AG08396 (cell line): ENCODE results near the gene MUS81.
"Not testable (repeated sequence)": the region's sequence is repeated elsewhere in the genome, so short reads cannot be mapped to it uniquely, and the experiment has no call there.

Experiments
- DNase-seq: peaks from one replicate; pipeline ENCODE4 v3.0.0; 2012; ENCODE audit warnings: low spot score, mixed read lengths

MUS81 gene

GRCh38 chr11:65860278-65861164 lies at the start of gene MUS81:
TSS of gene MUS81 (plus strand) at chr11:65860433. CDS start at chr11:65860754, 321 bp downstream.
- peak; percentile 92 for DNase-seq

GRCh38 chr11:65811764-65812475 lies 48.3 kb upstream of the MUS81 start:
- no peak for DNase-seq

GRCh38 chr11:65814131-65814985 lies 45.9 kb upstream of the MUS81 start:
- DNase-seq, result no peak

- no peak for DNase-seq
These were observed 45.2 kb upstream of the MUS81 start for GRCh38 chr11:65814986-65815565.

- no peak for DNase-seq
These were observed 43.5 kb upstream of the MUS81 start for GRCh38 chr11:65816696-65817095.

- no peak for DNase-seq
These were observed 42.9 kb upstream of the MUS81 start for GRCh38 chr11:65817312-65817834.

- peak; percentile 97 for DNase-seq
These were observed 42.2 kb upstream of the MUS81 start for GRCh38 chr11:65817835-65818680.

- no peak for DNase-seq
These were observed 39.1 kb upstream of the MUS81 start for GRCh38 chr11:65821107-65821506.

GRCh38 chr11:65822776-65823528 lies 37.3 kb upstream of the MUS81 start:
- no peak for DNase-seq

GRCh38 chr11:65826984-65827735 lies 33.1 kb upstream of the MUS81 start:
- no peak for DNase-seq

- DNase-seq, result no peak
These were observed 30.8 kb upstream of the MUS81 start for GRCh38 chr11:65829459-65829858.

GRCh38 chr11:65832231-65832630 lies 28.0 kb upstream of the MUS81 start:
- not testable (repeated sequence) for DNase-seq

GRCh38 chr11:65833297-65834030 lies 26.8 kb upstream of the MUS81 start, which contains the start of gene SNX32:
TSS of gene SNX32 (plus strand) at chr11:65833963. CDS start at chr11:65834066, 103 bp downstream.
- peak; percentile 99 for DNase-seq

GRCh38 chr11:65834202-65834601 lies 26.0 kb upstream of the MUS81 start:
- DNase-seq, result no peak

- DNase-seq, result no peak
These were observed 18.1 kb upstream of the MUS81 start for GRCh38 chr11:65842144-65842543.

GRCh38 chr11:65843811-65844210 lies 16.4 kb upstream of the MUS81 start:
- no peak for DNase-seq

GRCh38 chr11:65844231-65844872 lies 15.9 kb upstream of the MUS81 start:
- DNase-seq, result no peak

- no peak for DNase-seq
These were observed 12.5 kb upstream of the MUS81 start for GRCh38 chr11:65847746-65848145.
